Prostate gland (tissue), 2 donors: Measurements from ENCODE around the gene PRKCD. TPM values are rescaled to one million over a fixed set of nuclear protein-coding genes. Genes with fewer than 3 reads are reported as not detected.

ENCODE experiments used
- DNase-seq: peaks from one replicate; pipeline ENCODE4 v3.0.0-alpha.2; 2019; ENCODE audit warnings: low spot score
- H3K27ac ChIP-seq, 2 donors: fragments of 200-600 bp; sonication (generic); 2 replicates each; pipeline ENCODE4 v1.5.1; 2017 to 2019
- H3K27me3 ChIP-seq: fragments of 200-600 bp; sonication (generic); replicated peaks from 2 replicates; pipeline ENCODE4 v1.5.1; 2019; ENCODE audit not compliant: insufficient read depth
- H3K36me3 ChIP-seq, 2 donors: fragments of 200-600 bp; sonication (generic); 1 replicate in 1 of 2; 2 replicates in 1 of 2; pipeline versions ENCODE4 v1.5.1 to v1.8.1; 2017 to 2019
- H3K4me1 ChIP-seq: fragments of 200-600 bp; sonication (generic); replicated peaks from 2 replicates; pipeline ENCODE4 v1.5.1; 2019
- H3K4me3 ChIP-seq, 2 donors: fragments of 200-600 bp; sonication (generic); 2 replicates each; pipeline ENCODE4 v1.5.1; 2017 to 2019
- H3K9me3 ChIP-seq: fragments of 200-600 bp; sonication (generic); 2 replicates; pipeline ENCODE4 v1.5.1; 2017
- POLR2A ChIP-seq: fragments of 450-650 bp; IDR thresholded peaks from one replicate; pipeline ENCODE4 v1.6.1; 2016; ENCODE audit warnings: antibody characterized with exemption, mild to moderate bottlenecking
- POLR2AphosphoS5 ChIP-seq: sonication (generic); formaldehyde crosslinking; IDR thresholded peaks from one replicate; pipeline ENCODE4 v1.6.1; 2017; ENCODE audit warnings: antibody characterized with exemption
- WGBS: methylation state at CpG from one replicate; pipeline ENCODE4 v1.1.5; 2018; 5-methylcytosine and 5-hydroxymethylcytosine counted together
- intact Hi-C: fragments of 100-400 bp; cut with DNase I; formaldehyde crosslinking; loops from one replicate; pipeline ENCODE4 v1.14.2; 2022
- total RNA-seq, 2 donors: library from RNA; depleted of rRNA; stranded (reverse); fragments of >200 nt; gene quantifications; one replicate each; pipeline ENCODE4 v1.1.0, GENCODE V29; 2016
- TF ChIP-seq, protein P1 (sequence below), 4 experiments: fragments of 200-600 bp in 2 of 4; fragments of 450-650 bp in 2 of 4; sonication (generic) in 2 of 4; IDR thresholded peaks; 1 replicate in 3 of 4; 2 replicates in 1 of 4; pipeline ENCODE4 v1.5.1; 2016 to 2019; ENCODE audit warnings: antibody characterized with exemption in 4 of 4, mild to moderate bottlenecking in 2 of 4, moderate library complexity in 2 of 4

Gene PRKCD
- total RNA-seq, 2 donors from 2014 or later = 33.4 to 57.9 TPM

- Histone ChIP-seq H3K4me3 (no peak overlapping the region), H3K9me3 (no peaks in the 10 kb centered on the region), H3K4me1 (peaks cover 38% of the 10 kb centered on the region), H3K36me3 (no peaks in the 10 kb centered on the region), H3K27ac (peak overlapping the region; percentile 68 to 74), H3K27me3 (no peaks in the 10 kb centered on the region)
- peak; percentile 92 for DNase-seq
- WGBS = 43% methylated on average over 6 of the region's 6 CpGs
- intact Hi-C loops = no loop called here
- TF ChIP-seq POLR2AphosphoS5 (peak; percentile 89), POLR2A (no peak)
- TF ChIP-seq, protein P1, sequence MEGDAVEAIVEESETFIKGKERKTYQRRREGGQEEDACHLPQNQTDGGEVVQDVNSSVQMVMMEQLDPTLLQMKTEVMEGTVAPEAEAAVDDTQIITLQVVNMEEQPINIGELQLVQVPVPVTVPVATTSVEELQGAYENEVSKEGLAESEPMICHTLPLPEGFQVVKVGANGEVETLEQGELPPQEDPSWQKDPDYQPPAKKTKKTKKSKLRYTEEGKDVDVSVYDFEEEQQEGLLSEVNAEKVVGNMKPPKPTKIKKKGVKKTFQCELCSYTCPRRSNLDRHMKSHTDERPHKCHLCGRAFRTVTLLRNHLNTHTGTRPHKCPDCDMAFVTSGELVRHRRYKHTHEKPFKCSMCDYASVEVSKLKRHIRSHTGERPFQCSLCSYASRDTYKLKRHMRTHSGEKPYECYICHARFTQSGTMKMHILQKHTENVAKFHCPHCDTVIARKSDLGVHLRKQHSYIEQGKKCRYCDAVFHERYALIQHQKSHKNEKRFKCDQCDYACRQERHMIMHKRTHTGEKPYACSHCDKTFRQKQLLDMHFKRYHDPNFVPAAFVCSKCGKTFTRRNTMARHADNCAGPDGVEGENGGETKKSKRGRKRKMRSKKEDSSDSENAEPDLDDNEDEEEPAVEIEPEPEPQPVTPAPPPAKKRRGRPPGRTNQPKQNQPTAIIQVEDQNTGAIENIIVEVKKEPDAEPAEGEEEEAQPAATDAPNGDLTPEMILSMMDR (IDR thresholded peaks at IDR 0.05) = no peak
Observed at GRCh38 chr3:53155760-53156159, 5.2 kb upstream of the PRKCD start.

- Histone ChIP-seq H3K9me3 (no peaks in the 10 kb centered on the region), H3K4me3 (no peak overlapping the region), H3K27me3 (no peaks in the 10 kb centered on the region), H3K27ac (peak overlapping the region; percentile 68 to 74), H3K4me1 (peaks cover 38% of the 10 kb centered on the region), H3K36me3 (no peaks in the 10 kb centered on the region)
- peak; percentile 32 for TF ChIP-seq POLR2A
- TF ChIP-seq, protein P1 (IDR thresholded peaks at IDR 0.05) = no peak
- intact Hi-C loops = no loop called here
- WGBS = 10% methylated on average over 25 of the region's 36 CpGs
- DNase-seq = no peak
Observed at GRCh38 chr3:53156368-53156834, 4.6 kb upstream of the PRKCD start.

DNA sequence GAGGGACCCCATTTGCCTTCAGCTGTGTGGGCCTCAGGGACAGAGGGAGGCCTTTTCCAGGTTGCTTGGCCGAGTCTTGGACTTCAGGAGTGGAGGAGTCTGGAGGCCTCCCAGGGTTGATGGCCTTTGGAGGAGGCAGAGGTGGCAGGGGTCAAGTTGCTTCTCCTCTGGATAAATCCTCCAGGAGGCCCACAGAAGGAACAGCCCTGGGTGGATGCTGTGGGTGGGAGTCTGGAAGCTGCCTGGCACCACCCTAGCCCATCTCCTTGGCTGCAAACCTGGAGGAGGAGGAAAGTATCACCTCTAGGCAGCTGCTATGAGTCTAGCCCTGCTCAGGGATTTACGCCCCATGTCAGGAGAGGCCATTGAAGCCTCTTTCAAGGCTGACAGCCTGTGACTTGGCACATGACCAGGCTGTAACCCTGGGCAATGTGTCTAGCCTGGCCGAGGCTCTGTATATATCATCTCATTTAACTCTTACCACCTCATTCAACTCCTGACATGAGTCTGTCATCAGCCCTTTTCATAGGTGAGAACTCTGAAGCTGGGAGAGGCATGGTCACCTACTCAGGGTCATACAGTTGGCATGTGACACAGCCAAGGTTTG, 2.9 kb upstream of the PRKCD start:
- intact Hi-C loops = no loop called here
- TF ChIP-seq, protein P1 (IDR thresholded peaks at IDR 0.05) = no peak
- TF ChIP-seq POLR2A = no peak
- no peak for TF ChIP-seq POLR2AphosphoS5
- Histone ChIP-seq H3K9me3 (no peaks in the 10 kb centered on the region), H3K4me3 (no peak overlapping the region), H3K27ac (peak overlapping the region in 1 of 2 donors; percentile 68), H3K36me3 (no peaks in the 10 kb centered on the region), H3K4me1 (peaks cover 38% of the 10 kb centered on the region), H3K27me3 (no peaks in the 10 kb centered on the region)
- 64% methylated on average over 3 of the region's 3 CpGs for WGBS
- DNase-seq = no peak

GRCh38 chr3:53158765-53159155, 2.2 kb upstream of the PRKCD start:
- Histone ChIP-seq H3K27ac (no peak overlapping the region), H3K4me1 (peaks cover 36% of the 10 kb centered on the region), H3K36me3 (no peaks in the 10 kb centered on the region), H3K4me3 (no peak overlapping the region), H3K27me3 (no peaks in the 10 kb centered on the region), H3K9me3 (no peaks in the 10 kb centered on the region)
- no peak for DNase-seq
- intact Hi-C loops = no loop called here
- TF ChIP-seq POLR2A (no peak), POLR2AphosphoS5 (no peak)
- TF ChIP-seq, protein P1 (IDR thresholded peaks at IDR 0.05) = no peak
- 87% methylated on average over 2 of the region's 2 CpGs for WGBS
